IMR-90 (cell line): ENCODE results near the gene GIPR. TPM values are rescaled to one million over a fixed set of nuclear protein-coding genes. Genes with fewer than 3 reads are reported as not detected.

Experiments used
- ATAC-seq: fragments of 200-7000 bp; cut with Tn5 transposase; 2 replicates; pipeline ENCODE4 v1.9.1; 2020; ENCODE audit warnings: low read depth, mild to moderate bottlenecking, moderate library complexity
- BruUV-seq: library from RNA; stranded (reverse); fragments of 400-500 nt; replicated peaks from 2 replicates; lab custom pipeline; 2021; lab: Mats Ljungman, UMichigan
- CTCF ChIA-PET: fragments of 300-600 bp; formaldehyde crosslinking; extraction: SDS; loops from one replicate; lab custom pipeline; 2021; ENCODE audit warnings: antibody characterized with exemption; lab: Yijun Ruan, JAX
- POLR2A ChIA-PET: fragments of 300-600 bp; sonication (Branson Sonifier 250); formaldehyde crosslinking; loops from one replicate; lab custom pipeline; 2022; ENCODE audit warnings: antibody characterized with exemption; ENCODE audit not compliant: unreplicated experiment; lab: Charles Lee
- DNase-seq: peaks from one replicate; pipeline ENCODE4 v3.0.0; 2013
- H2AFZ ChIP-seq: replicated peaks from 2 replicates; pipeline ENCODE3; 2013; ENCODE audit warnings: low read length, mild to moderate bottlenecking; ENCODE audit not compliant: poor library complexity
- H2AK5ac ChIP-seq: 2 replicates; pipeline ENCODE4 v1.6.1; 2013; ENCODE audit warnings: low read depth, low read length, inconsistent platforms
- H2AK9ac ChIP-seq: replicated peaks from 2 replicates; pipeline ENCODE3; 2013; ENCODE audit warnings: mild to moderate bottlenecking, low read depth, low read length, moderate library complexity; ENCODE audit not compliant: poor library complexity
- H2BK120ac ChIP-seq: 2 replicates; pipeline ENCODE4 v1.6.1; 2013; ENCODE audit warnings: low read depth, low read length, inconsistent platforms
- H2BK15ac ChIP-seq: 3 replicates; pipeline ENCODE4 v1.6.1; 2013; ENCODE audit warnings: low read depth, low read length, inconsistent platforms
- H2BK20ac ChIP-seq: 2 replicates; pipeline ENCODE4 v1.6.1; 2013; ENCODE audit warnings: low read depth, mild to moderate bottlenecking, inconsistent platforms, low read length, moderate library complexity
- H2BK5ac ChIP-seq: 2 replicates; pipeline ENCODE4 v1.6.1; 2013; ENCODE audit warnings: mild to moderate bottlenecking, low read depth, low read length, inconsistent platforms; ENCODE audit not compliant: poor library complexity, severe bottlenecking
- H3K14ac ChIP-seq: replicated peaks from 2 replicates; pipeline ENCODE4 v1.6.1; 2013; ENCODE audit warnings: low read depth, low read length, inconsistent platforms
- H3K18ac ChIP-seq: 2 replicates; pipeline ENCODE4 v1.6.1; 2013; ENCODE audit warnings: low read depth, low read length, control low read depth
- H3K23ac ChIP-seq: 2 replicates; pipeline ENCODE4 v1.6.1; 2013; ENCODE audit warnings: low read depth, low read length, inconsistent platforms
- H3K27ac ChIP-seq: 2 replicates; pipeline ENCODE4 v1.5.1; 2013; ENCODE audit warnings: mild to moderate bottlenecking, control low read depth, low read length; ENCODE audit not compliant: insufficient read depth
- H3K27me3 ChIP-seq: 2 replicates; pipeline ENCODE4 v1.6.1; 2013; ENCODE audit warnings: low read length; ENCODE audit not compliant: control insufficient read depth, insufficient read depth
- H3K36me3 ChIP-seq: 2 replicates; pipeline ENCODE4 v1.6.1; 2013; ENCODE audit warnings: low read length, mixed read lengths; ENCODE audit not compliant: control insufficient read depth, insufficient read depth
- H3K4ac ChIP-seq: 2 replicates; pipeline ENCODE4 v1.6.1; 2013; ENCODE audit warnings: low read depth, low read length, inconsistent platforms
- H3K4me1 ChIP-seq: 2 replicates; pipeline ENCODE4 v1.6.1; 2013; ENCODE audit warnings: low read length, mixed read lengths; ENCODE audit not compliant: control insufficient read depth, insufficient read depth
- H3K4me2 ChIP-seq: 2 replicates; pipeline ENCODE4 v1.6.1; 2013; ENCODE audit warnings: low read depth, mild to moderate bottlenecking, control low read depth, low read length, moderate library complexity
- H3K4me3 ChIP-seq: 2 replicates; pipeline ENCODE4 v1.5.1; 2013; ENCODE audit warnings: low read depth, mild to moderate bottlenecking, control low read depth, low read length, moderate library complexity; ENCODE audit not compliant: insufficient read depth
- H3K56ac ChIP-seq: 2 replicates; pipeline ENCODE4 v1.6.1; 2013; ENCODE audit warnings: low read length, inconsistent platforms; ENCODE audit not compliant: insufficient read depth; ENCODE audit errors: extremely low read depth
- H3K79me1 ChIP-seq, 2 experiments: 2 replicates each; pipeline ENCODE4 v1.6.1; 2013; ENCODE audit warnings: low read length in 2 of 2, inconsistent platforms in 1 of 2, low read depth in 1 of 2
- H3K9ac ChIP-seq: 2 replicates; pipeline ENCODE4 v1.6.1; 2013; ENCODE audit warnings: low read depth, low read length, control low read depth
- H3K9me1 ChIP-seq: 2 replicates; pipeline ENCODE4 v1.6.1; 2013; ENCODE audit warnings: low read length, inconsistent platforms; ENCODE audit not compliant: insufficient read depth
- H3K9me3 ChIP-seq: 2 replicates; pipeline ENCODE4 v1.6.1; 2013; ENCODE audit warnings: low read length; ENCODE audit not compliant: control insufficient read depth, insufficient read depth
- H4K20me1 ChIP-seq: 2 replicates; pipeline ENCODE4 v1.6.1; 2013; ENCODE audit warnings: low read length, inconsistent platforms; ENCODE audit not compliant: insufficient read depth
- H4K5ac ChIP-seq: 2 replicates; pipeline ENCODE4 v1.6.1; 2013; ENCODE audit warnings: mild to moderate bottlenecking, low read depth, low read length, control low read depth
- H4K8ac ChIP-seq, 2 experiments: 2 replicates each; pipeline ENCODE4 v1.6.1; 2013; ENCODE audit warnings: low read depth in 2 of 2, low read length in 2 of 2, control low read depth in 1 of 2, inconsistent platforms in 1 of 2
- H4K91ac ChIP-seq: 2 replicates; pipeline ENCODE4 v1.6.1; 2013; ENCODE audit warnings: low read depth, low read length, inconsistent platforms; ENCODE audit not compliant: insufficient read depth
- MAZ ChIP-seq: IDR thresholded peaks from 2 replicates; pipeline ENCODE4 v1.6.1; 2012; ENCODE audit warnings: low read depth, mild to moderate bottlenecking, low read length, improper control_type of control experiment, moderate library complexity, borderline replicate concordance
- MXI1 ChIP-seq: IDR thresholded peaks from 2 replicates; pipeline ENCODE4 v1.6.1; 2012; ENCODE audit warnings: low read depth, mild to moderate bottlenecking, low read length, moderate library complexity, borderline replicate concordance
- NFE2L2 ChIP-seq: fragments of 150-350 bp; IDR thresholded peaks from 2 replicates; pipeline ENCODE4 v1.6.1; 2016; ENCODE audit warnings: low read depth, mild to moderate bottlenecking, low read length
- SMC3 ChIP-seq: fragments of 150-350 bp; IDR thresholded peaks from 2 replicates; pipeline ENCODE4 v1.6.1; 2016; ENCODE audit warnings: low read depth, mild to moderate bottlenecking, antibody characterized with exemption, low read length, moderate library complexity
- WGBS, 2 experiments: methylation state at CpG; one replicate each; pipeline versions ENCODE4 v1.1.5 to v1.1.7; 2013; ENCODE audit warnings: missing lambda C conversion rate in 2 of 2; ENCODE audit not compliant: insufficient read length in 1 of 2; ENCODE audit errors: extremely low coverage in 2 of 2; 5-methylcytosine and 5-hydroxymethylcytosine counted together
- dilution Hi-C: fragments of 300-500 bp; cut with HindIII; formaldehyde crosslinking; loops from one replicate; pipeline ENCODE4 v1.14.3; 2018; ENCODE audit warnings: low sequenced_read_pairs; ENCODE audit not compliant: unreplicated experiment
- in situ Hi-C: fragments of 300-500 bp; cut with MboI; formaldehyde crosslinking; loops from 3 replicates; pipeline ENCODE4 v1.14.3; 2019; ENCODE audit warnings: low sequenced_read_pairs, inconsistent platforms, mixed read lengths
- intact Hi-C: fragments of 100-400 bp; cut with micrococcal nuclease; formaldehyde crosslinking; loops from 2 replicates; pipeline ENCODE4 v1.10.0; 2022
- polyA plus RNA-seq, 3 experiments: library from polyadenylated mRNA; depleted of rRNA; stranded (reverse); fragments of >200 nt; gene quantifications; 2 replicates each; pipeline ENCODE4 v1.2.3, GENCODE V29; 2012; ENCODE audit warnings: low replicate concordance in 1 of 3
- total RNA-seq: library from RNA; depleted of rRNA; stranded (reverse); fragments of >200 nt; gene quantifications from 2 replicates; pipeline ENCODE4 v1.2.3, GENCODE V29; 2012

The GIPR gene
- total and polyA plus RNA-seq, 2 of the 4 experiments (the other 2 are of a cell fraction): 0.18 to 1.2 TPM

DNA sequence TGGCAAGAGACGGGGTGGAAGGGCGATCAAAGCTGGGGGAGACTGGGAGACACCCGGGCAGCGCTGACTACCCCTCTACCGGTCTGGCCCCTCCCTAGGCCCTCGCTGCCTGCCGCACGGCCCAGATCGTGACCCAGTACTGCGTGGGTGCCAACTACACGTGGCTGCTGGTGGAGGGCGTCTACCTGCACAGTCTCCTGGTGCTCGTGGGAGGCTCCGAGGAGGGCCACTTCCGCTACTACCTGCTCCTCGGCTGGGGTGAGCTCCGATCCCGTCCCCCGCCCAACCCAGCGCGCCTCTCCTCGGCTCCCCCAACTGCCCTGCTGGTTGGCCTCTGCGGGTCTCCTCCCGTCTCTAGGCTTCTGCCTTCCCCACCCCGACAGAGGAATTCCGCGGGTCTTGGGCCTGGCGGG lies 8.8 kb downstream of the GIPR start:
- H3K27ac ChIP-seq: no peak overlapping the region
- POLR2A ChIA-PET: interaction anchor here (1.0 kb wide), 1 partner anchor 9 kb away, joined by 5 read pairs; the partner anchor contains the start of gene GIPR
- H2BK20ac ChIP-seq: no peak overlapping the region
- no peaks in the 10 kb centered on the region; a peak in 1 of 4 replicates for H3K79me1 ChIP-seq
- no peak overlapping the region for H2BK120ac ChIP-seq
- DNase-seq (no peak), ATAC-seq (no peak; the same call in 1 of the 2 replicates)
- dilution Hi-C loops: no loop called here
- in situ Hi-C loops: no loop called here
- no peak overlapping the region for H4K5ac ChIP-seq
- no peaks in the 10 kb centered on the region for H3K36me3 ChIP-seq
- peaks cover 6% of the 10 kb centered on the region; the same call in 1 of the 2 replicates for H3K4me1 ChIP-seq
- H3K9me3 ChIP-seq: no peaks in the 10 kb centered on the region
- BruUV-seq: no TSS peak
- no peak overlapping the region for H3K14ac ChIP-seq
- no peak overlapping the region for H3K18ac ChIP-seq
- H3K23ac ChIP-seq: no peak overlapping the region
- H4K20me1 ChIP-seq: no peaks in the 10 kb centered on the region
- peak overlapping the region; percentile 50 for H2AK9ac ChIP-seq
- H3K27me3 ChIP-seq: peaks cover 18% of the 10 kb centered on the region
- WGBS, 2 experiments: 8% methylated on average over 8 of the region's 28 CpGs; no CpG with 5 or more reads in 1 of the 2 experiments
- no peak overlapping the region for H3K4ac ChIP-seq
- H4K8ac ChIP-seq: no peak overlapping the region
- CTCF ChIA-PET: interaction anchor here (1.0 kb wide), 2 partner anchors 35 to 41 kb away, joined by 4 to 5 read pairs; no protein-coding TSS in a partner anchor
- no peaks in the 10 kb centered on the region for H3K9me1 ChIP-seq
- intact Hi-C loops: no loop called here
- TF ChIP-seq MAZ (no peak), MXI1 (no peak), SMC3 (no peak), NFE2L2 (no peak)
- no peak overlapping the region for H3K56ac ChIP-seq
- no peak overlapping the region for H3K4me3 ChIP-seq
- no peak overlapping the region for H3K9ac ChIP-seq
- H2AK5ac ChIP-seq: no peak overlapping the region
- H2BK15ac ChIP-seq: no peak overlapping the region
- peak overlapping the region; percentile 79 for H2AFZ ChIP-seq
- H2BK5ac ChIP-seq: no peak overlapping the region
- no peak overlapping the region for H4K91ac ChIP-seq
- 0 out of 2 replicates have a peak overlapping the region, but pooled peaks have one; percentile 51 for H3K4me2 ChIP-seq
